H54 (cell line): Measurements from ENCODE around the gene NCAPH2.

Experiments
- DNase-seq: peaks from one replicate; pipeline ENCODE4 v3.0.0; 2011; ENCODE audit warnings: low spot score, mixed read lengths; ENCODE audit not compliant: insufficient read length
- FAIRE-seq: peaks from 3 replicates; lab custom pipeline; 2011; peaks lifted over from hg19 to GRCh38; lab: Jason Lieb, UNC
- POLR2A ChIP-seq: IDR thresholded peaks from 2 replicates; pipeline ENCODE4 v1.6.1; 2011; ENCODE audit warnings: low read depth, mild to moderate bottlenecking, low read length

The NCAPH2 gene

GRCh38 chr22:50571264-50572175, 63.5 kb downstream of the NCAPH2 start:
- FAIRE-seq: no peak
- no peak for DNase-seq
- no peak for TF ChIP-seq POLR2A

GRCh38 chr22:50572965-50573364, 64.9 kb downstream of the NCAPH2 start:
- FAIRE-seq (no peak), DNase-seq (no peak)
- no peak for TF ChIP-seq POLR2A

GRCh38 chr22:50573491-50574382, 65.7 kb downstream of the NCAPH2 start:
- FAIRE-seq: no peak
- DNase-seq: no peak
- no peak for TF ChIP-seq POLR2A

- DNase-seq (no peak), FAIRE-seq (no peak)
- no peak for TF ChIP-seq POLR2A
Observed at GRCh38 chr22:50574383-50574755, 66.3 kb downstream of the NCAPH2 start.
